Psoas muscle (tissue), 8 donors: ENCODE measurements around the gene GRPEL2. TPM values are rescaled to one million over a fixed set of nuclear protein-coding genes. Genes with fewer than 3 reads are reported as not detected.

Source experiments
- ATAC-seq, 4 donors: fragments of 200-7000 bp; cut with Tn5 transposase; one replicate each; pipeline ENCODE4 v1.9.1; 2020; ENCODE audit warnings: moderate library complexity in 3 of 4, mild to moderate bottlenecking in 2 of 4
- DNase-seq, 2 donors: peaks; one replicate each; pipeline ENCODE4 v3.0.0-alpha.2; 2020
- H3K27ac ChIP-seq: fragments of 200-600 bp; one replicate; pipeline ENCODE4 v1.8.0; 2022
- H3K27me3 ChIP-seq, 3 donors: fragments of 200-600 bp in 1 of 3; one replicate each; pipeline versions ENCODE4 v1.6.1 to v1.8.0; 2013 to 2022; ENCODE audit warnings: low read length in 2 of 3, mild to moderate bottlenecking in 2 of 3, moderate library complexity in 1 of 3; ENCODE audit not compliant: insufficient read depth in 3 of 3
- H3K36me3 ChIP-seq, 2 donors: fragments of 200-600 bp in 1 of 2; one replicate each; pipeline versions ENCODE4 v1.6.1 to v1.8.0; 2013 to 2022; ENCODE audit warnings: low read depth in 1 of 2, mild to moderate bottlenecking in 1 of 2, moderate library complexity in 1 of 2; ENCODE audit not compliant: insufficient read depth in 1 of 2
- H3K4me1 ChIP-seq: fragments of 200-600 bp; one replicate; pipeline ENCODE4 v1.8.0; 2022
- H3K4me3 ChIP-seq: fragments of 200-600 bp; one replicate; pipeline ENCODE4 v1.8.0; 2022; ENCODE audit warnings: mild to moderate bottlenecking
- H3K9me3 ChIP-seq: fragments of 200-600 bp; one replicate; pipeline ENCODE4 v1.8.0; 2022
- WGBS, 3 donors: extraction: QIAGEN DNeasy Blood & Tissue Kit; methylation state at CpG; one replicate each; pipeline versions ENCODE4 v1.1.6 to v1.1.7; 2013; 5-methylcytosine and 5-hydroxymethylcytosine counted together
- intact Hi-C, 2 donors: fragments of 100-400 bp; cut with DNase I; formaldehyde crosslinking; loops; one replicate each; pipeline versions ENCODE4 v1.11.0 to v1.14.2; 2022
- polyA plus RNA-seq, 3 donors: library from polyadenylated mRNA; stranded (reverse); fragments of 200-250 nt; gene quantifications; one replicate each; pipeline ENCODE4 v1.2.3, GENCODE V29; 2013
- total RNA-seq, 4 donors: library from RNA; stranded (reverse); fragmentation: NEBNext Ultra II Directional in 2 of 4; extraction: Animal tissue kit (Norgen Biotek cat#: 25700) in 2 of 4; gene quantifications; one replicate each; pipeline versions ENCODE4 v1.2.1 to v1.2.4, GENCODE V29; 2021 to 2023
- TF ChIP-seq, protein P1 (sequence below): fragments of 200-600 bp; IDR thresholded peaks from one replicate; pipeline ENCODE4 v1.8.0; 2022; ENCODE audit warnings: antibody characterized with exemption
- donor health status: healthy with polysubstance abuse.
- donor health status: DM: no; HTN: no; CAD: no; lungs with moderate emphysema.
- donor health status: Bipolar disorder and iron deficiency.
- donor health status: healthy.
- donor health status: DM: yes; HTN: yes; CAD: no.
- donor health status: DM: no; HTN: no; CAD: no.
- donor health status: DM: no; HTN: no; CAD: no.
- donor health status: DM: yes; HTN: yes; CAD: no.

GRPEL2 gene
- total and polyA plus RNA-seq, 7 donors, result 4.7 to 11.6 (median 10.2) TPM

DNA sequence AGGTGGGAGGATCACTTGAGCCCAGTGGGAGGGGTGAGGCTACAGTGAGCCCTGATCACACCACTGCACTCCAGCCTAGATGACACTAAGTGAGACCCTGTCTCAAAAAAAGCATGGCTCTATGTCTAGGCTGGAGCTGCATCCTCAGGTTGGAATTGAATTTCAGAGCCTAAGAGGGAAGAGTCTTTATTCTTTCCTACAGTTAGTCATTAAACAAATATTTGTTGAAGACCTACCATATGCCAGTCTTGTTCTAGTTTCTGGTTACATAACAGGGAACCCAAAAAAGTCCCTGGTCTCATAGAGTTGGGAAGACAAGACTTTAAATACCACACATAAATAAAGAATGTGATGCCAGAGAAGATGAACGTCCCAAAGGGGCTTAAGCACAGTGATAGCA lies 6.9 kb upstream of the GRPEL2 start:
- Histone ChIP-seq H3K27ac (no peak overlapping the region), H3K9me3 (no peaks in the 10 kb centered on the region), H3K27me3 (no peaks in the 10 kb centered on the region), H3K36me3 (peaks cover 3 to 86% of the 10 kb centered on the region in 2 donors), H3K4me3 (no peak overlapping the region), H3K4me1 (no peaks in the 10 kb centered on the region)
- 65 to 77% (median 73%) methylated on average over 1 of the region's 1 CpG for WGBS, 3 donors
- intact Hi-C loops, result no loop called here
- DNase-seq, result no peak
- TF ChIP-seq, protein P1, sequence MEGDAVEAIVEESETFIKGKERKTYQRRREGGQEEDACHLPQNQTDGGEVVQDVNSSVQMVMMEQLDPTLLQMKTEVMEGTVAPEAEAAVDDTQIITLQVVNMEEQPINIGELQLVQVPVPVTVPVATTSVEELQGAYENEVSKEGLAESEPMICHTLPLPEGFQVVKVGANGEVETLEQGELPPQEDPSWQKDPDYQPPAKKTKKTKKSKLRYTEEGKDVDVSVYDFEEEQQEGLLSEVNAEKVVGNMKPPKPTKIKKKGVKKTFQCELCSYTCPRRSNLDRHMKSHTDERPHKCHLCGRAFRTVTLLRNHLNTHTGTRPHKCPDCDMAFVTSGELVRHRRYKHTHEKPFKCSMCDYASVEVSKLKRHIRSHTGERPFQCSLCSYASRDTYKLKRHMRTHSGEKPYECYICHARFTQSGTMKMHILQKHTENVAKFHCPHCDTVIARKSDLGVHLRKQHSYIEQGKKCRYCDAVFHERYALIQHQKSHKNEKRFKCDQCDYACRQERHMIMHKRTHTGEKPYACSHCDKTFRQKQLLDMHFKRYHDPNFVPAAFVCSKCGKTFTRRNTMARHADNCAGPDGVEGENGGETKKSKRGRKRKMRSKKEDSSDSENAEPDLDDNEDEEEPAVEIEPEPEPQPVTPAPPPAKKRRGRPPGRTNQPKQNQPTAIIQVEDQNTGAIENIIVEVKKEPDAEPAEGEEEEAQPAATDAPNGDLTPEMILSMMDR, result no peak
- no peak for ATAC-seq

GRCh38 chr5:149340920-149341319 lies 4.4 kb upstream of the GRPEL2 start:
- WGBS, 3 donors, result 73 to 84% (median 82%) methylated on average over 1 of the region's 1 CpG
- no peak for ATAC-seq
- Histone ChIP-seq H3K36me3 (peaks cover 3 to 60% of the 10 kb centered on the region in 2 donors), H3K4me1 (peaks cover 8% of the 10 kb centered on the region), H3K9me3 (no peaks in the 10 kb centered on the region), H3K27me3 (no peaks in the 10 kb centered on the region), H3K4me3 (no peak overlapping the region), H3K27ac (no peak overlapping the region)
- TF ChIP-seq, protein P1, result no peak
- intact Hi-C loops, result no loop called here
- DNase-seq, result no peak

DNA sequence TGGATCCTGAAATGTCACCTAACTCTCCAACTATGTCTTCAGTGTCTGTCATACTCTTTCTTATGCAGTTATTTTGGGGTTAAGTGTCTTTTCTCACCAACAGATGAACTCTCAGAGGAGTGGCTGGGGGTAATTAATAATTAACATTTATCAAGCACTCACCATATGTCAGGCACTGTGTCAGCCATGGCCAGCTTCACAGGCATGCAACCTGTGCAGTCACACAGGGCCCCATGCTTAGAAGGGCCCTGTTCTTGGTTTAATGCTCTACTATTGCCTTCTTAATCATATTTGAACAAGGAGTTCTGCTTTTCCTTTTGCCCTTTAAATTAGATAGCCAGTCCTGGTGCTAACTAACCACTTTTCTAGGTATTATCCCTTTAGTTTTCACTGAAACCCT lies 3.4 kb upstream of the GRPEL2 start:
- no peaks in the 10 kb centered on the region for H3K27me3 ChIP-seq
- intact Hi-C loops, result no loop called here
- peaks cover 13% of the 10 kb centered on the region for H3K4me1 ChIP-seq
- H3K27ac ChIP-seq, result no peak overlapping the region
- ATAC-seq, result no peak
- no peak overlapping the region for H3K4me3 ChIP-seq
- peaks cover 3 to 51% of the 10 kb centered on the region in 2 donors for H3K36me3 ChIP-seq
- DNase-seq, result no peak
- TF ChIP-seq, protein P1, result no peak
- H3K9me3 ChIP-seq, result no peaks in the 10 kb centered on the region

DNA sequence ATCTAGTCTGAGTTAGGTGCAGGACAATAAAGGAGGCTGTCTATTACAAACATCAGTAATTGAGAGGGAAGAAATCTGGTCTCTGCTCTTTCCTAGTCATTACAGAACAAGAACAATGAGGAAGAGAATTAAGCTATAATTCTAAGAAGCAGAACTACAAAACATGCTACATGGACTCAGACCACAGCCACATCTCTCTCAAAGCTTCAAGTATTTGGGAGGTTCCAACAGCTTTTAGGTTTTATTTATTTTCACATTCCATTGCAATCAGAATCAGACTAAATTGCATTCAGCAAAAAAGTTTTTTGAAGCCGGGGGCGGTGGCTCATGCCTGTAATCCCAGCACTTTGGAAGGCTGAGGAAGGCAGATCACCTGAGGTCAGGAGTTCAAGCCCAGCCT lies 1.1 kb upstream of the GRPEL2 start:
- peak overlapping the region; percentile 86 for H3K4me3 ChIP-seq
- H3K9me3 ChIP-seq, result no peaks in the 10 kb centered on the region
- WGBS, 3 donors, result 86 to 92% (median 87%) methylated on average over 2 of the region's 2 CpGs
- TF ChIP-seq, protein P1, result no peak
- H3K27me3 ChIP-seq, result no peaks in the 10 kb centered on the region
- DNase-seq, result no peak
- no peak for ATAC-seq
- H3K36me3 ChIP-seq, result peaks cover 3 to 49% of the 10 kb centered on the region in 2 donors
- H3K4me1 ChIP-seq, result peaks cover 13% of the 10 kb centered on the region
- intact Hi-C loops, result no loop called here
- peak overlapping the region; percentile 85 for H3K27ac ChIP-seq

DNA sequence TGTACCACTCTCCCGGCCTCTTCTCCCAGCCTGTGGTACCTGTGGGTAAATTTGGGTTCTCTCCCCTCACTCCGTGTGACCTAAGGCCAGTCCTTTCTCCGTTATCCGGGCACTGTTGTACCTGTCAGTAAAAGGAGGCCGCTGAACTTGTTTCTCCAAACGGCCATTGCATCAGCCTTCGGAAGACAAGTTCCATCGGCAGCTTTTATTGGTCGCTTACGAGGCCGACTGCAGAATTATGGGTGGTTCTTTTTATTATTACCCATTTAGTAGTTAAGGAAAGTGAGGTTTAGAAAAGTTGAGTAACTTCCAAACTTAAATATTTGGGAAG lies 558 bp downstream of the GRPEL2 start:
- no peaks in the 10 kb centered on the region for H3K9me3 ChIP-seq
- peaks cover 13% of the 10 kb centered on the region for H3K4me1 ChIP-seq
- DNase-seq (no peak), ATAC-seq (peak in 3 of 4 donors; percentile 1 to 20 (median 7))
- TF ChIP-seq, protein P1, result no peak
- peak overlapping the region; percentile 86 for H3K4me3 ChIP-seq
- intact Hi-C loops, result no loop called here
- H3K36me3 ChIP-seq, result peaks cover 12 to 49% of the 10 kb centered on the region in 2 donors
- peak overlapping the region; percentile 85 for H3K27ac ChIP-seq
- H3K27me3 ChIP-seq, result no peaks in the 10 kb centered on the region
- WGBS, 3 donors, result 1 to 2% (median 1%) methylated on average over 11 of the region's 11 CpGs
